Left renal cortex interstitium (tissue), 4 donors: ENCODE measurements around the gene GJB2. TPM values are rescaled to one million over a fixed set of nuclear protein-coding genes. Genes with fewer than 3 reads are reported as not detected.

Experiments
- DNase-seq, 4 donors: peaks; one replicate each; pipeline ENCODE4 v3.0.0-alpha.2; 2013; ENCODE audit warnings: low read depth in 4 of 4, low spot score in 2 of 4, missing footprints in 1 of 4
- polyA plus RNA-seq, 4 donors: library from polyadenylated mRNA; unstranded; fragments of 120-200 nt; gene quantifications; one replicate each; pipeline ENCODE4 v1.2.1, GENCODE V29; 2013; ENCODE audit not compliant: insufficient read length in 4 of 4

GJB2 gene
- polyA plus RNA-seq = 1 to 10 TPM; 2.4 to 5.2 (median 3.7) TPM

GRCh38 chr13:20192836-20193161 is at the start of gene GJB2:
GJB2 (minus strand) TSS chr13:20192938; CDS start chr13:20189581, 3,357 bp downstream.
- DNase-seq = no peak

- no peak for DNase-seq
Observed at GRCh38 chr13:20241593-20241992, 48.9 kb upstream of the GJB2 start.

- DNase-seq = no peak
Observed at GRCh38 chr13:20239748-20240147, 47.0 kb upstream of the GJB2 start.

- no peak for DNase-seq
Observed at GRCh38 chr13:20232556-20233277, 40.0 kb upstream of the GJB2 start.

GRCh38 chr13:20231839-20232555 is 39.3 kb upstream of the GJB2 start, which contains the start of gene GJB6:
GJB6 (minus strand) TSS chr13:20232319; CDS start chr13:20223480, 8,839 bp downstream.
- no peak for DNase-seq

- no peak for DNase-seq
Observed at GRCh38 chr13:20230913-20231838, 38.4 kb upstream of the GJB2 start.

GRCh38 chr13:20227730-20228129 is 35.0 kb upstream of the GJB2 start:
- no peak for DNase-seq

- DNase-seq = no peak
Observed at GRCh38 chr13:20227288-20227687, 34.5 kb upstream of the GJB2 start.

- no peak for DNase-seq
Observed at GRCh38 chr13:20222553-20222952, 29.8 kb upstream of the GJB2 start.

- no peak for DNase-seq
Observed at GRCh38 chr13:20221772-20222171, 29.0 kb upstream of the GJB2 start.

GRCh38 chr13:20219577-20219976 is 26.8 kb upstream of the GJB2 start:
- DNase-seq = no peak

- DNase-seq = no peak
Observed at GRCh38 chr13:20217168-20217567, 24.4 kb upstream of the GJB2 start.

GRCh38 chr13:20209948-20210347 is 17.2 kb upstream of the GJB2 start:
- DNase-seq = no peak

- no peak for DNase-seq
Observed at GRCh38 chr13:20206698-20207235, 14.0 kb upstream of the GJB2 start.

GRCh38 chr13:20206065-20206697 is 13.4 kb upstream of the GJB2 start:
- no peak for DNase-seq

GRCh38 chr13:20198781-20199180 is 6.0 kb upstream of the GJB2 start:
- no peak for DNase-seq

- no peak for DNase-seq
Observed at GRCh38 chr13:20197361-20197834, 4.7 kb upstream of the GJB2 start.

GRCh38 chr13:20195801-20196200 is 3.1 kb upstream of the GJB2 start:
- DNase-seq = no peak

- DNase-seq = no peak
Observed at GRCh38 chr13:20193907-20194631, 1.3 kb upstream of the GJB2 start.
